Astrocyte (in vitro differentiated cells and primary cell): ENCODE measurements around the gene TROAP. TPM values are rescaled to one million over a fixed set of nuclear protein-coding genes. Genes with fewer than 3 reads are reported as not detected.

ENCODE experiments used
- DNase-seq: peaks from one replicate; pipeline ENCODE4 v3.0.0-alpha.2; 2010; ENCODE audit warnings: low read depth
- FAIRE-seq: peaks from 2 replicates; lab custom pipeline; 2011; peaks lifted over from hg19 to GRCh38; lab: Jason Lieb, UNC
- H2AFZ ChIP-seq: 2 replicates; pipeline ENCODE4 v1.6.0; 2012; ENCODE audit warnings: low read depth, low read length, inconsistent platforms
- H3K27ac ChIP-seq: 2 replicates; pipeline ENCODE4 v1.5.1; 2011; ENCODE audit warnings: low read depth, low read length, inconsistent platforms
- H3K27me3 ChIP-seq: 2 replicates; pipeline ENCODE4 v1.6.0; 2011; ENCODE audit warnings: low read length, inconsistent platforms; ENCODE audit not compliant: insufficient read depth
- H3K36me3 ChIP-seq: 2 replicates; pipeline ENCODE4 v1.5.1; 2011; ENCODE audit warnings: low read length, inconsistent platforms; ENCODE audit not compliant: insufficient read depth
- H3K4me1 ChIP-seq: 2 replicates; pipeline ENCODE4 v1.5.1; 2011; ENCODE audit warnings: low read length, inconsistent platforms; ENCODE audit not compliant: insufficient read depth
- H3K4me2 ChIP-seq: 2 replicates; pipeline ENCODE4 v1.6.0; 2012; ENCODE audit warnings: low read length, inconsistent platforms
- H3K4me3 ChIP-seq: 2 replicates; pipeline ENCODE4 v1.5.1; 2011; ENCODE audit warnings: low read depth, mild to moderate bottlenecking, low read length, inconsistent platforms; ENCODE audit not compliant: insufficient read depth
- H3K79me2 ChIP-seq: 2 replicates; pipeline ENCODE4 v1.6.0; 2012; ENCODE audit warnings: mild to moderate bottlenecking, low read length, inconsistent platforms; ENCODE audit not compliant: insufficient read depth
- H3K9ac ChIP-seq: 2 replicates; pipeline ENCODE4 v1.6.0; 2012; ENCODE audit warnings: mild to moderate bottlenecking, low read length, inconsistent platforms
- H3K9me3 ChIP-seq: 2 replicates; pipeline ENCODE4 v1.5.1; 2012; ENCODE audit warnings: low read depth, mild to moderate bottlenecking, low read length, inconsistent platforms; ENCODE audit not compliant: insufficient read depth
- H4K20me1 ChIP-seq: 2 replicates; pipeline ENCODE4 v1.6.0; 2012; ENCODE audit warnings: low read length, inconsistent platforms; ENCODE audit not compliant: insufficient read depth
- H3K27ac Mint-ChIP-seq: one replicate; pipeline ENCODE4 v1.8.0; 2021; ENCODE audit warnings: mild to moderate bottlenecking, mixed read lengths; ENCODE audit not compliant: unreplicated experiment
- H3K27me3 Mint-ChIP-seq: one replicate; pipeline ENCODE4 v1.8.0; 2021; ENCODE audit warnings: low read depth, mixed read lengths; ENCODE audit not compliant: unreplicated experiment
- H3K36me3 Mint-ChIP-seq: one replicate; pipeline ENCODE4 v1.8.0; 2021; ENCODE audit warnings: low read depth, mixed read lengths; ENCODE audit not compliant: unreplicated experiment
- H3K4me1 Mint-ChIP-seq: one replicate; pipeline ENCODE4 v1.8.0; 2021; ENCODE audit warnings: low read depth, mixed read lengths; ENCODE audit not compliant: unreplicated experiment
- H3K4me3 Mint-ChIP-seq: one replicate; pipeline ENCODE4 v1.8.0; 2021; ENCODE audit warnings: mild to moderate bottlenecking, moderate library complexity, mixed read lengths; ENCODE audit not compliant: unreplicated experiment
- H3K9me3 Mint-ChIP-seq: one replicate; pipeline ENCODE4 v1.8.0; 2021; ENCODE audit warnings: mild to moderate bottlenecking, mixed read lengths; ENCODE audit not compliant: unreplicated experiment
- CTCF ChIP-seq: IDR thresholded peaks from 2 replicates; pipeline ENCODE4 v1.5.1; 2011; ENCODE audit warnings: low read depth, mild to moderate bottlenecking, inconsistent platforms, low read length, moderate library complexity; ENCODE audit not compliant: insufficient read depth
- EZH2 ChIP-seq: IDR thresholded peaks from 2 replicates; pipeline ENCODE4 v1.6.1; 2012; ENCODE audit warnings: mild to moderate bottlenecking, low read length, inconsistent platforms; ENCODE audit not compliant: insufficient read depth
- total RNA-seq: library from RNA; stranded (reverse); gene quantifications from 2 replicates; pipeline ENCODE4 v1.2.1, GENCODE V29; 2021

Gene TROAP
- total RNA-seq, 1 donor from 2014 or later = 2.7 TPM

- H3K36me3 ChIP-seq = peaks cover 4% of the 10 kb centered on the region
- peaks cover 20% of the 10 kb centered on the region for H3K27me3 Mint-ChIP-seq
- H3K9ac ChIP-seq = no peak overlapping the region
- no peak overlapping the region for H3K4me2 ChIP-seq
- no peak overlapping the region for H3K4me3 Mint-ChIP-seq
- FAIRE-seq (no peak), DNase-seq (no peak)
- H3K4me1 Mint-ChIP-seq = peaks cover 4% of the 10 kb centered on the region
- H3K9me3 Mint-ChIP-seq = no peaks in the 10 kb centered on the region
- H3K4me3 ChIP-seq = no peak overlapping the region
- H2AFZ ChIP-seq = no peak overlapping the region
- no peaks in the 10 kb centered on the region for H3K27me3 ChIP-seq
- H3K27ac Mint-ChIP-seq = no peak overlapping the region
- H3K9me3 ChIP-seq = no peaks in the 10 kb centered on the region
- H4K20me1 ChIP-seq = peaks cover 7% of the 10 kb centered on the region
- H3K27ac ChIP-seq = no peak overlapping the region
- H3K4me1 ChIP-seq = peaks cover 10% of the 10 kb centered on the region
- H3K36me3 Mint-ChIP-seq = no peaks in the 10 kb centered on the region
- H3K79me2 ChIP-seq = peaks cover 14% of the 10 kb centered on the region
- TF ChIP-seq EZH2 (no peak), CTCF (no peak)
Measured at GRCh38 chr12:49327368-49327767, 4.3 kb downstream of the TROAP start.

- Mint-ChIP-seq H3K27me3 (peaks cover 26% of the 10 kb centered on the region), H3K27ac (no peak overlapping the region), H3K9me3 (no peaks in the 10 kb centered on the region), H3K36me3 (no peaks in the 10 kb centered on the region), H3K4me1 (peaks cover 4% of the 10 kb centered on the region), H3K4me3 (no peak overlapping the region)
- DNase-seq = no peak
- peaks cover 14% of the 10 kb centered on the region for H3K79me2 ChIP-seq
- peaks cover 4% of the 10 kb centered on the region for H3K36me3 ChIP-seq
- H3K4me1 ChIP-seq = peaks cover 9% of the 10 kb centered on the region
- no peak for FAIRE-seq
- no peak for TF ChIP-seq CTCF
- no peak for TF ChIP-seq EZH2
- peaks cover 8% of the 10 kb centered on the region for H4K20me1 ChIP-seq
- H2AFZ ChIP-seq = no peak overlapping the region
- H3K27me3 ChIP-seq = peaks cover 2% of the 10 kb centered on the region
- no peak overlapping the region for H3K27ac ChIP-seq
- H3K4me3 ChIP-seq = no peak overlapping the region
- no peak overlapping the region for H3K4me2 ChIP-seq
- no peaks in the 10 kb centered on the region for H3K9me3 ChIP-seq
- H3K9ac ChIP-seq = no peak overlapping the region
Measured at GRCh38 chr12:49327887-49328286, 4.8 kb downstream of the TROAP start.

- H3K9ac ChIP-seq = no peak overlapping the region
- Mint-ChIP-seq H3K4me3 (no peak overlapping the region), H3K36me3 (no peaks in the 10 kb centered on the region), H3K4me1 (no peaks in the 10 kb centered on the region), H3K27ac (no peak overlapping the region), H3K9me3 (no peaks in the 10 kb centered on the region), H3K27me3 (peaks cover 32% of the 10 kb centered on the region)
- DNase-seq (no peak), FAIRE-seq (no peak)
- no peak overlapping the region for H2AFZ ChIP-seq
- no peak overlapping the region for H3K4me2 ChIP-seq
- H3K27ac ChIP-seq = no peak overlapping the region
- peaks cover 8% of the 10 kb centered on the region for H4K20me1 ChIP-seq
- peaks cover 5% of the 10 kb centered on the region for H3K4me1 ChIP-seq
- H3K27me3 ChIP-seq = peaks cover 10% of the 10 kb centered on the region
- TF ChIP-seq CTCF (no peak), EZH2 (no peak)
- no peak overlapping the region for H3K4me3 ChIP-seq
- no peaks in the 10 kb centered on the region for H3K9me3 ChIP-seq
- H3K36me3 ChIP-seq = peaks cover 4% of the 10 kb centered on the region
- H3K79me2 ChIP-seq = peaks cover 6% of the 10 kb centered on the region
Measured at GRCh38 chr12:49328816-49329215, 5.8 kb downstream of the TROAP start.
